ENCODE data around the gene SYNPO2. TPM values are rescaled to one million over a fixed set of nuclear protein-coding genes. Genes with fewer than 3 reads are reported as not detected.

SYNPO2 gene
- total RNA-seq, 1 donor from 2014 or later: 109 TPM

- Histone ChIP-seq H3K27me3 (no peaks in the 10 kb centered on the region), H3K9me3 (no peaks in the 10 kb centered on the region), H3K4me3 (no peak overlapping the region), H3K4me1 (peaks cover 10% of the 10 kb centered on the region), H3K27ac (no peak overlapping the region), H3K36me3 (no peaks in the 10 kb centered on the region)
- no peak for DNase-seq (ENCODE audit: extremely low spot score in 2 of 2)
- TF ChIP-seq POLR2AphosphoS5 (IDR thresholded peaks at IDR 0.05; ENCODE audit: insufficient read depth in 1 of 2, low read depth in 1 of 2) (no peak), POLR2A (IDR thresholded peaks at IDR 0.05) (no peak), CTCF (IDR thresholded peaks at IDR 0.05) (no peak)
- intact Hi-C loops (cut with DNase I): no loop called here
Observed at GRCh38 chr4:118936406-118936805, 47.8 kb downstream of the SYNPO2 start.

- H3K4me3 ChIP-seq: no peak overlapping the region
- H3K4me1 ChIP-seq: peaks cover 22% of the 10 kb centered on the region
- TF ChIP-seq POLR2A (IDR thresholded peaks at IDR 0.05) (no peak), POLR2AphosphoS5 (IDR thresholded peaks at IDR 0.05; ENCODE audit: insufficient read depth in 1 of 2, low read depth in 1 of 2) (no peak), CTCF (IDR thresholded peaks at IDR 0.05) (no peak)
- no peaks in the 10 kb centered on the region for H3K36me3 ChIP-seq
- DNase-seq (ENCODE audit: extremely low spot score in 2 of 2): no peak
- no peaks in the 10 kb centered on the region for H3K27me3 ChIP-seq
- no peaks in the 10 kb centered on the region for H3K9me3 ChIP-seq
- H3K27ac ChIP-seq: no peak overlapping the region
- intact Hi-C loops (cut with DNase I): no loop called here
Observed at GRCh38 chr4:118939169-118939783, 50.6 kb downstream of the SYNPO2 start.

- H3K27ac ChIP-seq: no peak overlapping the region
- H3K4me1 ChIP-seq: peaks cover 22% of the 10 kb centered on the region
- H3K4me3 ChIP-seq: no peak overlapping the region
- H3K36me3 ChIP-seq: no peaks in the 10 kb centered on the region
- intact Hi-C loops (cut with DNase I): no loop called here
- TF ChIP-seq POLR2AphosphoS5 (IDR thresholded peaks at IDR 0.05; ENCODE audit: insufficient read depth in 1 of 2, low read depth in 1 of 2): no peak
- no peaks in the 10 kb centered on the region for H3K27me3 ChIP-seq
- no peak for DNase-seq (ENCODE audit: extremely low spot score in 2 of 2)
- H3K9me3 ChIP-seq: no peaks in the 10 kb centered on the region
Observed at GRCh38 chr4:118941149-118941548, 52.5 kb downstream of the SYNPO2 start.

- Histone ChIP-seq H3K27ac (no peak overlapping the region), H3K36me3 (no peaks in the 10 kb centered on the region), H3K9me3 (no peaks in the 10 kb centered on the region), H3K4me1 (peaks cover 22% of the 10 kb centered on the region), H3K27me3 (no peaks in the 10 kb centered on the region), H3K4me3 (no peak overlapping the region)
- DNase-seq (ENCODE audit: extremely low spot score in 2 of 2): no peak
- intact Hi-C loops (cut with DNase I): no loop called here
- no peak for TF ChIP-seq POLR2A (IDR thresholded peaks at IDR 0.05)
- no peak for TF ChIP-seq CTCF (IDR thresholded peaks at IDR 0.05)
- TF ChIP-seq POLR2AphosphoS5 (IDR thresholded peaks at IDR 0.05; ENCODE audit: insufficient read depth in 1 of 2, low read depth in 1 of 2): no peak
Observed at GRCh38 chr4:118941799-118942198, 53.1 kb downstream of the SYNPO2 start.

- Histone ChIP-seq H3K4me1 (peaks cover 22% of the 10 kb centered on the region), H3K4me3 (no peak overlapping the region), H3K9me3 (no peaks in the 10 kb centered on the region), H3K36me3 (no peaks in the 10 kb centered on the region), H3K27ac (no peak overlapping the region), H3K27me3 (no peaks in the 10 kb centered on the region)
- intact Hi-C loops (cut with DNase I): no loop called here
- TF ChIP-seq CTCF (IDR thresholded peaks at IDR 0.05) (no peak), POLR2A (IDR thresholded peaks at IDR 0.05) (no peak), POLR2AphosphoS5 (IDR thresholded peaks at IDR 0.05; ENCODE audit: insufficient read depth in 1 of 2, low read depth in 1 of 2) (no peak)
- DNase-seq (ENCODE audit: extremely low spot score in 2 of 2): no peak
Observed at GRCh38 chr4:118942465-118942864, 53.8 kb downstream of the SYNPO2 start.

Data from vagina (tissue), 2 donors.